DOHH2 (cell line): ENCODE data around the gene CAMTA1.

Source experiments
- CTCF ChIP-seq: fragments of 200-600 bp; sonication (generic); IDR thresholded peaks from one replicate; pipeline ENCODE4 v1.5.1; 2014; ENCODE audit warnings: antibody characterized with exemption, mild to moderate bottlenecking, low read depth, low read length; ENCODE audit not compliant: poor library complexity, severe bottlenecking
- EZH2phosphoT487 ChIP-seq: fragments of 200-600 bp; sonication (generic); IDR thresholded peaks from 2 replicates; pipeline ENCODE4 v1.6.1; 2017; ENCODE audit warnings: borderline replicate concordance, mild to moderate bottlenecking, antibody characterized with exemption, low read length, moderate library complexity, mixed read lengths

DNA sequence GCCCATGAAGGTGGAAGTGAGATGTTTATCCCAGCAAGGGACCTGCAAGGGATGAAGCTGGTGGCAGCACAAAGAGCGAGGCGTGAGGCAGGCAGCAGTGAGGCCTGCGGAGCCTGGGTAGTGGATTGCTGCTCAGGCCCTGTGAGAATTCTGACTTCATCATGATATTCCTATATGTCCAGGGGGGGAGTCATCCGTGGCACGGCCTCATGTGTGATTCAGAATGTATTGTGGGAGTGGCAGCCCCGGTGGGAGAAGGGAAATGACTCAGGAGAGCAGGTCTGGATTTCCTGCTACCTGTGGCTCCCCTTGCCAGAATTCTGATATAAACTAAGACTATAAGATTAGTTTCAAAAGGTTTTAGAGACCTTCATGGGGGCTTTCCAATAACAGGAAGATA lies 240.9 kb downstream of the CAMTA1 start:
- TF ChIP-seq EZH2phosphoT487 (no peak), CTCF (no peak)
